Pancreas (tissue), 10 donors: ENCODE measurements around the gene OGFOD3. TPM values are rescaled to one million over a fixed set of nuclear protein-coding genes. Genes with fewer than 3 reads are reported as not detected.

Experiments
- ATAC-seq, 4 donors: fragments of 200-7000 bp; cut with Tn5 transposase; one replicate each; pipeline versions ENCODE4 v1.8.0 to v1.9.1; 2020; ENCODE audit warnings: mild to moderate bottlenecking in 4 of 4, moderate library complexity in 4 of 4
- DNase-seq, 6 donors: peaks; one replicate each; pipeline ENCODE4 v3.0.0-alpha.2; 2020
- FAIRE-seq: peaks from 2 replicates; lab custom pipeline; 2012; peaks lifted over from hg19 to GRCh38; lab: Jason Lieb, UNC
- H3K27ac ChIP-seq, 4 donors: fragments of 200-600 bp; sonication (generic); 1 replicate in 3 of 4; 2 replicates in 1 of 4; pipeline versions ENCODE4 v1.5.0 to v1.8.0; 2020
- H3K27me3 ChIP-seq, 4 donors: fragments of 200-600 bp; one replicate each; pipeline ENCODE4 v1.8.0; 2021
- H3K36me3 ChIP-seq, 3 donors: fragments of 200-600 bp; sonication (generic) in 1 of 3; one replicate each; pipeline versions ENCODE4 v1.5.0 to v1.8.0; 2020 to 2021
- H3K4me1 ChIP-seq, 3 donors: fragments of 200-600 bp; one replicate each; pipeline ENCODE4 v1.8.0; 2021
- H3K4me3 ChIP-seq, 4 donors: fragments of 200-600 bp; sonication (generic) in 2 of 4; one replicate each; pipeline versions ENCODE4 v1.5.0 to v1.8.0; 2020 to 2021
- H3K9me3 ChIP-seq, 4 donors: fragments of 200-600 bp; one replicate each; pipeline ENCODE4 v1.8.0; 2021
- WGBS, 2 donors: extraction: QIAGEN DNeasy Blood & Tissue Kit; methylation state at CpG; one replicate each; pipeline ENCODE4 v1.1.7; 2013; 5-methylcytosine and 5-hydroxymethylcytosine counted together
- intact Hi-C, 3 donors: fragments of 100-400 bp; cut with DNase I; formaldehyde crosslinking; loops; one replicate each; pipeline versions ENCODE4 v1.11.1 to v1.14.2; 2022
- polyA plus RNA-seq, 2 donors: library from polyadenylated mRNA; stranded (reverse); fragments of 200-250 nt; gene quantifications; one replicate each; pipeline ENCODE4 v1.2.3, GENCODE V29; 2013
- total RNA-seq, 6 donors: library from RNA; stranded (reverse); fragmentation: NEBNext Ultra II Directional in 4 of 6; extraction: Animal tissue kit (Norgen Biotek cat#: 25700) in 4 of 6; gene quantifications; one replicate each; pipeline versions ENCODE4 v1.2.1 to v1.2.4, GENCODE V29; 2021 to 2023
- TF ChIP-seq, protein P1 (sequence below), 4 donors: fragments of 200-600 bp; sonication (generic) in 3 of 4; IDR thresholded peaks; one replicate each; pipeline versions ENCODE4 v1.5.0 to v1.8.0; 2021; ENCODE audit warnings: antibody characterized with exemption in 4 of 4
- donor health status: healthy with polysubstance abuse.
- donor health status: DM: no; HTN: no; CAD: no; lungs with moderate emphysema.
- donor health status: DM: no; HTN: no; CAD: no.
- donor health status: control.
- donor health status: control.
- donor health status: Bipolar disorder and iron deficiency.
- donor health status: DM: yes; HTN: yes; CAD: no.
- donor health status: DM: no; HTN: no; CAD: no.
- donor health status: DM: no; HTN: no; CAD: no.
- donor health status: DM: yes; HTN: yes; CAD: no.

The OGFOD3 gene
- total and polyA plus RNA-seq, 8 donors: 17.8 to 28.0 (median 19.9) TPM

DNA sequence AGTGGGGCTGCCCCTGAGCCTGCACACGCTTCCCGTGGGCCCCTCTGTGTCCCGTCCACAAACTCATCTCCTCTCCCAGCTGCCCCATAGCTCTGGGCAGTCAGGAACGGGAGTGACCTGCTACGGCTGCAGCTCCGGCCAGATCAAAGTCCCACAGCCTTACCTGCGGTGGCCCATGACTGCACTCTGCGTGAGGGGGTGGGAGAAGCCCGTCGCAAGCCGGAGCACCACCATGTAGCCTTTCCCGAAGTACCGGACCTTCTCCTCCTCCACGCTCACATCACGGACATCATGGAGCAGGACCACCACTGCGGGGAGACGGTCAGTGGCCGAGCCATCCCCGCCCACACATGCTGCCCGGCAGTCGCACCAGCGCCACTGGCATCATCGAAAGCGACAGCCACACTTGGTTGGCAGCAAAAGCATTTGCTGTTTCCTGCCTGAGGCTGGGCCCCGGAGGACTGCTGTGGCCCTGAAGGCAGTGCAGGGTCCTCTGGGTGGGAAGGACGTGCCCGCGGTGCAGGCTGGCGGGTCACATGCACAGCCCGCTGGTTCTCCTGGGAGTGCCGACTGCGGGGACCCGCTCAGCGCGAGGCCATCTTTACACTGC is 26.0 kb upstream of the OGFOD3 start:
- peak in 2 of 4 donors; percentile 1 to 5 for ATAC-seq
- H3K4me1 ChIP-seq: peaks cover 0 to 19% (median 8%) of the 10 kb centered on the region in 3 donors
- 90 to 93% methylated on average over 32 to 35 of the region's 35 CpGs for WGBS, 2 donors
- no peaks in the 10 kb centered on the region for H3K27me3 ChIP-seq
- H3K27ac ChIP-seq: no peak overlapping the region
- DNase-seq: peak in 1 of 6 donors; percentile 78
- H3K36me3 ChIP-seq: peaks cover 0 to 3% (median 2%) of the 10 kb centered on the region in 3 donors
- TF ChIP-seq, protein P1, sequence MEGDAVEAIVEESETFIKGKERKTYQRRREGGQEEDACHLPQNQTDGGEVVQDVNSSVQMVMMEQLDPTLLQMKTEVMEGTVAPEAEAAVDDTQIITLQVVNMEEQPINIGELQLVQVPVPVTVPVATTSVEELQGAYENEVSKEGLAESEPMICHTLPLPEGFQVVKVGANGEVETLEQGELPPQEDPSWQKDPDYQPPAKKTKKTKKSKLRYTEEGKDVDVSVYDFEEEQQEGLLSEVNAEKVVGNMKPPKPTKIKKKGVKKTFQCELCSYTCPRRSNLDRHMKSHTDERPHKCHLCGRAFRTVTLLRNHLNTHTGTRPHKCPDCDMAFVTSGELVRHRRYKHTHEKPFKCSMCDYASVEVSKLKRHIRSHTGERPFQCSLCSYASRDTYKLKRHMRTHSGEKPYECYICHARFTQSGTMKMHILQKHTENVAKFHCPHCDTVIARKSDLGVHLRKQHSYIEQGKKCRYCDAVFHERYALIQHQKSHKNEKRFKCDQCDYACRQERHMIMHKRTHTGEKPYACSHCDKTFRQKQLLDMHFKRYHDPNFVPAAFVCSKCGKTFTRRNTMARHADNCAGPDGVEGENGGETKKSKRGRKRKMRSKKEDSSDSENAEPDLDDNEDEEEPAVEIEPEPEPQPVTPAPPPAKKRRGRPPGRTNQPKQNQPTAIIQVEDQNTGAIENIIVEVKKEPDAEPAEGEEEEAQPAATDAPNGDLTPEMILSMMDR (IDR thresholded peaks at IDR 0.05): no peak
- no peak overlapping the region for H3K4me3 ChIP-seq
- no peaks in the 10 kb centered on the region for H3K9me3 ChIP-seq
- no peak for FAIRE-seq
- intact Hi-C loops: no loop called here

DNA sequence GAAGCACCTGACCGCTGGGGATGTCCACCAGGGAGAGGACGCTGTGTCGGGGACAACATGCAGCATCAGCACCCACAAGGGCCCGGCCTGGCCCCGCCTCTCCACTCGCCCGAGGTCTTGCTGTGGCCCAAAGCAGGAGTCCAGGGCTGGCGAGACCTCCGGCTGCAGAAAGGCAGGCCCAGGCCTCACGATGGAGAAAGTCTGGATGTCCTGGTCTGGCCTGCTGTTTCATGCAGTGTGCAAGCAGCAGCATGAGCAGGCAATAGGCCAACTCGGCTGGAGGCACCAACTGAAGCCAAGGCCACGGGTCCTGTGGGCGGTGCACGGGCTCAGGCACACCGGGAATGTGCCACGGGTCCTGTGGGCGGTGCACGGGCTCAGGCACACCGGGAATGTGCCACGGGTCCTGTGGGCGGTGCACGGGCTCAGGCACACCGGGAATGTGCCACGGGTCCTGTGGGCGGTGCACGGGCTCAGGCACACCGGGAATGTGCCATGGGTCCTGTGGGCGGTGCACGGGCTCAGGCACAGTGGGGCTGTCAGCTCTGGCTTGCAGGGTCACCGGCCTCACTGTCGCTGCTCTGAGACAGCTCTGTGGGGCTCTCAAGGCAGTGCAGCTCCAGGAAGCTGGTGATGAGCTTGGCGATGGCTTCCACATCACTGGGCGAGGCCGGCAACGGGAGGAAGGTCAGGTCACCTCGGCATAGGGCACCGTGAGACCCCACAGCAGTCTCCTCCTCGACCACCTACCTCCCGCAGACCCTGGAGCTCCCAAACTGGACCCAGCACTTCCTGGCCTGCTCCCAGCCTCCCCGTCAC is 25.3 kb upstream of the OGFOD3 start:
- WGBS, 2 donors: 46 to 60% methylated on average over 26 to 38 of the region's 40 CpGs
- intact Hi-C loops: no loop called here
- peak in 5 of 6 donors; percentile 82 to 94 (median 88) for DNase-seq
- no peaks in the 10 kb centered on the region for H3K27me3 ChIP-seq
- peaks cover 0 to 3% (median 2%) of the 10 kb centered on the region in 3 donors for H3K36me3 ChIP-seq
- TF ChIP-seq, protein P1 (IDR thresholded peaks at IDR 0.05): no peak
- H3K4me3 ChIP-seq: no peak overlapping the region
- peak; percentile 62 to 78 (median 72) for ATAC-seq
- H3K9me3 ChIP-seq: no peaks in the 10 kb centered on the region
- no peak overlapping the region for H3K27ac ChIP-seq
- peaks cover 0 to 13% (median 4%) of the 10 kb centered on the region in 3 donors for H3K4me1 ChIP-seq
- no peak for FAIRE-seq

DNA sequence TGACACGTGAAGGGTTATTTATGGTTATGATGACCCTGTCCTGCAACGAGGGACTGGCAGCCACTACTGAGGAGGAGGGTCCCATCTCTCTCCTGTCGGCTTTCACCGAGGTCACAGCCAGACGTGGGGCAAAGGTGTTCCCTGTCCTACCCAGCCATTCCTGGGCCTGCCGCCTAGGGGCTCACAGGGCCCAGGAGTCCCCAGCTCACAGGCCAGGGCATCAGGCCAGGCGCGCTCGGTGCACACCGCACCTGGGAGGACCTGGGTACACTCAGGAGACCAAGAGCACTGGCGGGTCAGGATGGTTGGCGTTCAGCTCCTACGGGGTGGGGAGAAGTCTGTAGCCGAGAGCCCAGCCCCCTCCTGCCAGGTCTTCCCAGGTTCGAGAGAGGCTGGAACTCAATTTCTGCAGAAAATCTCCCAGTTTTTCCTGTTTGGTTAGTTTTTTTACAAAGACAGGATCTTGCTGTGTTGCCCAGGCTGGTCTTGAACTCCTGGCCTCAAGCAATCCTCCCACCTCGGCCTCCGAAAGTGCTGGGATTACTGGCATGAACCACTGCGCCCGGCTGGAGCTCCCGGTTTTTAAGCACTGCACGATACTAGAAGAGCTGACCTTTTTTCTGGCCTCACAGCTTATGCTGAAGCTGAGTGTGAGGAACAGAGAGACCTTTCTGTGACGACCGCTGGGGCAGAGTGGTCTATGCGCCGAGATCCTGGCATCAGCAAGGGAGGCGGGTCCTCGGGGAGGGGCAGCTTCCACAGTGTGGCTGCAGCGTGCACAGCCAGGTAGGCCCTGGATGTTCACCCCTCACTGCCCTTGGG is 24.5 kb upstream of the OGFOD3 start:
- Histone ChIP-seq H3K4me3 (no peak overlapping the region), H3K27ac (no peak overlapping the region), H3K27me3 (no peaks in the 10 kb centered on the region), H3K9me3 (no peaks in the 10 kb centered on the region), H3K4me1 (peaks cover 0 to 13% (median 4%) of the 10 kb centered on the region in 3 donors), H3K36me3 (peaks cover 0 to 3% (median 2%) of the 10 kb centered on the region in 3 donors)
- DNase-seq (peak in 2 of 6 donors; percentile 38 to 64), FAIRE-seq (no peak), ATAC-seq (no peak)
- 80 to 82% methylated on average over 28 of the region's 28 CpGs for WGBS, 2 donors
- TF ChIP-seq, protein P1 (IDR thresholded peaks at IDR 0.05): no peak
- intact Hi-C loops: no loop called here

DNA sequence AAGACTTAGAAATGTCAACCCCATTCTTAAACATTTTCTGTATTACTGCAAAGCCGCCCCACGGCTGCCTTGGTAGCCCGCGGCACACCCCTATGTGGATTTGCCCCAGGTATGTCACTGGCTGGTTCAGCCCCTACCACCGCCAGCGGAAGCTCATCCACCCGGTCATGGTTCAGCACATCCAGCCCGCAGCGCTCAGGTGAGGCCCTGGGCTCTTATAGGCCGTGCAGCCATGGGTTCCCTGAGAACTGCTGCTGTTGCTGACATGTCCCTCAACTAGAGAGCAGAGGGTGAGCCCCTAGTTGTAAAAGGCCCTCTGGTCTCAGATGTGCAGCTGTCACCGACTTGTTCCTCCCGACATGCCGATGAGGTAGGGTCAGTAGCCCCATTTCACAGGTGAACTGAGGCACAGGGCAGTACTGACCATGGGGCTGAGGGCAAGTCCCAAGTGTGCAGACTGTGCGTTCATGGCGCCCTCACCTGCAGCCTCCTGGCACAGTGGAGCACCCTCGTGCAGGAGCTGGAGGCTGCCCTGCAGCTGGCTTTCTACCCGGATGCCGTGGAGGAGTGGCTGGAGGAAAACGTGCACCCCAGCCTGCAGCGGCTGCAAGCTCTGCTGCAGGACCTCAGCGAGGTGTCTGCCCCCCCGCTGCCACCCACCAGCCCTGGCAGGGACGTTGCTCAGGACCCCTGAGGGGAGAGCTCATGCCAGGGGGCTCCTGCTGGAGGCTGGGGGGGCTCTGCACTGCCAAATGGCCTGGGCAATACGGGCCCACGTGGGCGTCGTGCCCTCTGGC is 23.5 kb upstream of the OGFOD3 start:
- no peaks in the 10 kb centered on the region for H3K9me3 ChIP-seq
- no peak overlapping the region for H3K27ac ChIP-seq
- peaks cover 0 to 3% (median 2%) of the 10 kb centered on the region in 3 donors for H3K36me3 ChIP-seq
- no peak overlapping the region for H3K4me3 ChIP-seq
- intact Hi-C loops: no loop called here
- peaks cover 0 to 13% (median 4%) of the 10 kb centered on the region in 3 donors for H3K4me1 ChIP-seq
- FAIRE-seq (no peak), DNase-seq (peak in 2 of 6 donors; percentile 47 to 73), ATAC-seq (no peak)
- WGBS, 2 donors: 83 to 86% methylated on average over 27 of the region's 27 CpGs
- TF ChIP-seq, protein P1 (IDR thresholded peaks at IDR 0.05): no peak
- H3K27me3 ChIP-seq: no peaks in the 10 kb centered on the region
